ENCODE data around the gene GAK.

GAK gene

DNA sequence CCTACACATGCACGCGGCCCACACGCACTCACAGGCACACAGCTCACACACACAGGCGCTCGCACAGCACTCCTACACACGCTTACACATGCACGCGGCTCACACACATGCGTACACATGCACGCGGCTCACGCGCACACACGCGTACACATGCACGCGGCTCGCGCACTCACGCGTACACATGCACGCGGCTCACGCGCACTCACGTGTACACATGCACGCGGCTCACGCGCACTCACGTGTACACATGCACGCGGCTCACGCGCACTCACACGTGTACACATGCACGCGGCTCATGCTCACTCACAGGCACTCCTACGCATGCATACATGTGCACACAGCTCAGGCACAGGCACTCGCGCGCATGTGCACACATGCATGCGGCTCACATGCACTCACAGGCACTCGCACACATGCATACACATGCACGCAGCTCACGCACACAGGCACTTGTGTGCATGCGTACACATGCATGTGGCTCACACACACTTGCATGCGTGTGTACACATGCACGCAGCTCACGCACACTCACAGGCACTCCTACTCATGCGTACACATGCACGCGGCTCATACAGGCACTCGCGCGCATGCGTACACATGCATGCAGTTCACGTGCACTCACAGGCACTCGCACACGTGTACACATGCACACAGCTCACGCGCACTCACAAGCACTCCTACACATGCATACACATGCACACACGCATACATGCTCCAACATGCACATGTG is 44.9 kb downstream of the GAK start:
- H3K4me3 ChIP-seq (replicated peaks in 1 of 2; ENCODE audit: low read depth in 2 of 2, low read length in 2 of 2): no peak overlapping the region
- TF ChIP-seq, protein P1, sequence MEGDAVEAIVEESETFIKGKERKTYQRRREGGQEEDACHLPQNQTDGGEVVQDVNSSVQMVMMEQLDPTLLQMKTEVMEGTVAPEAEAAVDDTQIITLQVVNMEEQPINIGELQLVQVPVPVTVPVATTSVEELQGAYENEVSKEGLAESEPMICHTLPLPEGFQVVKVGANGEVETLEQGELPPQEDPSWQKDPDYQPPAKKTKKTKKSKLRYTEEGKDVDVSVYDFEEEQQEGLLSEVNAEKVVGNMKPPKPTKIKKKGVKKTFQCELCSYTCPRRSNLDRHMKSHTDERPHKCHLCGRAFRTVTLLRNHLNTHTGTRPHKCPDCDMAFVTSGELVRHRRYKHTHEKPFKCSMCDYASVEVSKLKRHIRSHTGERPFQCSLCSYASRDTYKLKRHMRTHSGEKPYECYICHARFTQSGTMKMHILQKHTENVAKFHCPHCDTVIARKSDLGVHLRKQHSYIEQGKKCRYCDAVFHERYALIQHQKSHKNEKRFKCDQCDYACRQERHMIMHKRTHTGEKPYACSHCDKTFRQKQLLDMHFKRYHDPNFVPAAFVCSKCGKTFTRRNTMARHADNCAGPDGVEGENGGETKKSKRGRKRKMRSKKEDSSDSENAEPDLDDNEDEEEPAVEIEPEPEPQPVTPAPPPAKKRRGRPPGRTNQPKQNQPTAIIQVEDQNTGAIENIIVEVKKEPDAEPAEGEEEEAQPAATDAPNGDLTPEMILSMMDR (IDR thresholded peaks at IDR 0.05; ENCODE audit: low read depth, low read length): no peak
- DNase-seq (ENCODE audit: low read depth in 2 of 2): no peak

DNA sequence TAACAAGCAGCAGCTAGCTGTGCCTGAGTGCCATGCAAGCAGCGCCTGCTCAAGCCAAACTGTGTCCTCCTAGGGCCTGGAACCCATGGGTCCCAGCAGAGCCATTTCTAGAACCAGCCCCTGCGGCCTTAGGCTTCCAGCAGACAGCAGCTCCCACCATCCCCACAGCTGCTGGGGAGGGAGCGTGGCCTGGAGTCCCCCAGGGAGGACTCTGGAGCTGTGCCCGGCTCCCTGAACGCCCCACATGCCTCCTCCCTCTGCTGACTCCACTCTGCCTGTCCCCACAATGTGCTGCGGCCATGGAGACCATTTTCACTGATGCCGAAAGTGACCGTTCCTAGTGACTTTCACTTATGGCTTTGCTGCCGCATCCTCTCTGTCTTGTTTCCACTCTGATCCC is 45.9 kb downstream of the GAK start:
- TF ChIP-seq, protein P1 (IDR thresholded peaks at IDR 0.05; ENCODE audit: low read depth, low read length): no peak
- peak in 1 of 2 donors; percentile 5 for DNase-seq (ENCODE audit: low read depth in 2 of 2)
- no peak overlapping the region for H3K4me3 ChIP-seq (replicated peaks in 1 of 2; ENCODE audit: low read depth in 2 of 2, low read length in 2 of 2)

DNA sequence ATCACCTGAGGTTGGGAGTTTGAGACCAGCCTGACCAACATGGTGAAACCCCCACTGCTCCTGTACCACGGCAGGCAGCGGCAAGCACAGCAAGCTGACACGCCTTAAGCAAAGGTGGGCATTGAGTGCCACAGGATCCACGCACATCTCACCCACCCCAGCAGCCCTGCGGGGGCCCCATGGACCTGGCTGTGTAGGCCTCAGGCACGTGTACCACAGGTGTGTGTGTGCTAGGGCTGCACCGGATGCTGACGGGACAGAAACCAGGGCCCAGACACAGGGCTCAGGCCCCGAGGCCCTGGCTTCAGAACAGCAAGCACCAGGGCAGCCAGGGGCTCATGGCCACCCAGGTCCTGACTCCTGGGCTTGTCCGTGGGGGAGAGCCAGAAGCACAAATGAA is 46.8 kb downstream of the GAK start:
- TF ChIP-seq, protein P1 (IDR thresholded peaks at IDR 0.05; ENCODE audit: low read depth, low read length): no peak
- no peak for DNase-seq (ENCODE audit: low read depth in 2 of 2)
- H3K4me3 ChIP-seq (replicated peaks in 1 of 2; ENCODE audit: low read depth in 2 of 2, low read length in 2 of 2): no peak overlapping the region

GRCh38 chr4:884896-885295 is 47.2 kb downstream of the GAK start:
- H3K4me3 ChIP-seq (replicated peaks in 1 of 2; ENCODE audit: low read depth in 2 of 2, low read length in 2 of 2): no peak overlapping the region
- DNase-seq (ENCODE audit: low read depth in 2 of 2): no peak
- TF ChIP-seq, protein P1 (IDR thresholded peaks at IDR 0.05; ENCODE audit: low read depth, low read length): no peak

- no peak overlapping the region for H3K4me3 ChIP-seq (replicated peaks in 1 of 2; ENCODE audit: low read depth in 2 of 2, low read length in 2 of 2)
- TF ChIP-seq, protein P1 (IDR thresholded peaks at IDR 0.05; ENCODE audit: low read depth, low read length): no peak
- DNase-seq (ENCODE audit: low read depth in 2 of 2): no peak
Observed at GRCh38 chr4:884259-884658, 47.9 kb downstream of the GAK start.

- TF ChIP-seq, protein P1 (IDR thresholded peaks at IDR 0.05; ENCODE audit: low read depth, low read length): no peak
- H3K4me3 ChIP-seq (replicated peaks in 1 of 2; ENCODE audit: low read depth in 2 of 2, low read length in 2 of 2): no peak overlapping the region
- DNase-seq (ENCODE audit: low read depth in 2 of 2): no peak
Observed at GRCh38 chr4:883377-884095, 48.6 kb downstream of the GAK start.
